GM23248 (cell line): ENCODE data around the gene NTRK2. TPM values are rescaled to one million over a fixed set of nuclear protein-coding genes. Genes with fewer than 3 reads are reported as not detected.
A peak's percentile ranks its signal among the peaks of the same experiment; 100 is the strongest.

ENCODE experiments used
- DNase-seq: peaks from one replicate; pipeline ENCODE4 v3.0.0-alpha.2; 2015
- H2AFZ ChIP-seq: fragments of 200-600 bp; sonication (generic); 2 replicates; pipeline ENCODE4 v1.6.1; 2016; ENCODE audit warnings: antibody characterized with exemption
- H3F3A ChIP-seq: fragments of 200-600 bp; sonication (generic); 2 replicates; pipeline ENCODE4 v1.6.1; 2016; ENCODE audit warnings: mild to moderate bottlenecking, antibody characterized with exemption, mixed run types; ENCODE audit not compliant: insufficient read depth
- H3K27ac ChIP-seq: fragments of 200-600 bp; sonication (generic); 2 replicates; pipeline ENCODE4 v1.5.1; 2016; ENCODE audit warnings: mild to moderate bottlenecking
- H3K27me3 ChIP-seq: fragments of 200-600 bp; sonication (generic); replicated peaks from 2 replicates; pipeline ENCODE4 v1.6.1; 2016; ENCODE audit warnings: mild to moderate bottlenecking; ENCODE audit not compliant: insufficient read depth
- H3K36me3 ChIP-seq: fragments of 200-600 bp; sonication (generic); 2 replicates; pipeline ENCODE4 v1.6.1; 2016; ENCODE audit warnings: low read depth, mild to moderate bottlenecking
- H3K4me1 ChIP-seq: fragments of 200-600 bp; sonication (generic); 2 replicates; pipeline ENCODE4 v1.6.1; 2016; ENCODE audit warnings: mild to moderate bottlenecking; ENCODE audit not compliant: insufficient read depth
- H3K4me2 ChIP-seq: fragments of 200-600 bp; sonication (generic); one replicate; pipeline ENCODE4 v1.6.1; 2016; ENCODE audit warnings: mild to moderate bottlenecking; ENCODE audit not compliant: unreplicated experiment
- H3K4me3 ChIP-seq: fragments of 200-600 bp; sonication (generic); 2 replicates; pipeline ENCODE4 v1.5.1; 2016; ENCODE audit warnings: mild to moderate bottlenecking
- H3K79me2 ChIP-seq: fragments of 200-600 bp; sonication (generic); 2 replicates; pipeline ENCODE4 v1.6.1; 2016; ENCODE audit warnings: mild to moderate bottlenecking; ENCODE audit not compliant: insufficient read depth
- H3K9ac ChIP-seq: fragments of 200-600 bp; sonication (generic); 2 replicates; pipeline ENCODE4 v1.6.1; 2016; ENCODE audit warnings: mild to moderate bottlenecking
- H3K9me2 ChIP-seq: fragments of 200-600 bp; sonication (generic); 2 replicates; pipeline ENCODE4 v1.6.1; 2016; ENCODE audit warnings: mixed run types, mild to moderate bottlenecking, moderate library complexity; ENCODE audit not compliant: insufficient read depth
- H3K9me3 ChIP-seq: fragments of 200-600 bp; sonication (generic); one replicate; pipeline ENCODE4 v1.6.1; 2017; ENCODE audit warnings: low read depth
- H4K20me1 ChIP-seq: fragments of 200-600 bp; sonication (generic); 2 replicates; pipeline ENCODE4 v1.6.0; 2016; ENCODE audit not compliant: insufficient read depth
- EZH2 ChIP-seq: fragments of 200-600 bp; sonication (generic); IDR thresholded peaks from 2 replicates; pipeline ENCODE4 v1.6.1; 2018; ENCODE audit warnings: antibody characterized with exemption, mild to moderate bottlenecking; ENCODE audit not compliant: insufficient read depth, poor library complexity, severe bottlenecking
- EZH2phosphoT487 ChIP-seq: fragments of 200-600 bp; sonication (generic); IDR thresholded peaks from 2 replicates; pipeline ENCODE4 v1.6.1; 2018; ENCODE audit warnings: antibody characterized with exemption, moderate library complexity, mild to moderate bottlenecking, low read depth; ENCODE audit not compliant: insufficient read depth
- WGBS, 2 experiments: methylation state at CpG; one replicate each; pipeline ENCODE4 v1.1.6; 2015 to 2017; ENCODE audit warnings: low lambda C conversion rate in 2 of 2, low coverage in 1 of 2; ENCODE audit errors: missing lambda C conversion rate in 2 of 2; 5-methylcytosine and 5-hydroxymethylcytosine counted together
- in situ Hi-C: fragments of 300-500 bp; cut with MboI; formaldehyde crosslinking; loops from 2 replicates; pipeline ENCODE4 v1.15.0; 2020
- polyA plus RNA-seq: library from polyadenylated mRNA; unstranded; fragments of >200 nt; fragmentation: Nextera tagmentation; extraction: Ambion mirVana; gene quantifications from 2 replicates; pipeline ENCODE4 v1.2.1, GENCODE V29; 2016
- total RNA-seq: library from RNA; depleted of rRNA; stranded (reverse); fragments of >200 nt; shearing (Covaris generic); gene quantifications from 2 replicates; pipeline ENCODE4 v1.2.3, GENCODE V29; 2014

NTRK2 gene
- total and polyA plus RNA-seq, 2 experiments from 2014 or later: not detected

- Histone ChIP-seq H3K9me2 (no peaks in the 10 kb centered on the region), H3K4me1 (peaks cover 9% of the 10 kb centered on the region; the same call in 1 of the 2 replicates), H3K4me2 (no peak overlapping the region), H3F3A (no peaks in the 10 kb centered on the region), H3K9ac (no peak overlapping the region), H3K27ac (no peak overlapping the region), H3K9me3 (no peaks in the 10 kb centered on the region), H4K20me1 (no peaks in the 10 kb centered on the region), H3K27me3 (no peaks in the 10 kb centered on the region; the same call in none of the 2 replicates), H3K4me3 (no peak overlapping the region), H2AFZ (no peak overlapping the region), H3K36me3 (no peaks in the 10 kb centered on the region), H3K79me2 (no peaks in the 10 kb centered on the region)
- in situ Hi-C loops: no loop called here
- TF ChIP-seq EZH2phosphoT487 (no peak), EZH2 (no peak)
- peak; percentile 50 for DNase-seq
These were observed 103.5 kb downstream of the NTRK2 start for GRCh38 chr9:84773022-84773421.

GRCh38 chr9:84775056-84775643, 105.6 kb downstream of the NTRK2 start:
- no peak overlapping the region for H3K9ac ChIP-seq
- TF ChIP-seq EZH2phosphoT487: no peak
- TF ChIP-seq EZH2: no peak
- H3K27ac ChIP-seq: no peak overlapping the region
- in situ Hi-C loops: no loop called here
- H3K79me2 ChIP-seq: no peaks in the 10 kb centered on the region
- H3K4me3 ChIP-seq: no peak overlapping the region
- H3K27me3 ChIP-seq: no peaks in the 10 kb centered on the region; the same call in 1 of the 2 replicates
- H2AFZ ChIP-seq: no peak overlapping the region
- no peak for DNase-seq
- no peak overlapping the region for H3K4me2 ChIP-seq
- no peaks in the 10 kb centered on the region for H3K36me3 ChIP-seq
- 86 to 87% methylated on average over 4 of the region's 4 CpGs for WGBS, 2 experiments
- no peaks in the 10 kb centered on the region for H3K9me2 ChIP-seq
- H3K4me1 ChIP-seq: peaks cover 9% of the 10 kb centered on the region; the same call in 1 of the 2 replicates
- no peaks in the 10 kb centered on the region for H3K9me3 ChIP-seq
- no peaks in the 10 kb centered on the region for H4K20me1 ChIP-seq
- H3F3A ChIP-seq: no peaks in the 10 kb centered on the region

DNA sequence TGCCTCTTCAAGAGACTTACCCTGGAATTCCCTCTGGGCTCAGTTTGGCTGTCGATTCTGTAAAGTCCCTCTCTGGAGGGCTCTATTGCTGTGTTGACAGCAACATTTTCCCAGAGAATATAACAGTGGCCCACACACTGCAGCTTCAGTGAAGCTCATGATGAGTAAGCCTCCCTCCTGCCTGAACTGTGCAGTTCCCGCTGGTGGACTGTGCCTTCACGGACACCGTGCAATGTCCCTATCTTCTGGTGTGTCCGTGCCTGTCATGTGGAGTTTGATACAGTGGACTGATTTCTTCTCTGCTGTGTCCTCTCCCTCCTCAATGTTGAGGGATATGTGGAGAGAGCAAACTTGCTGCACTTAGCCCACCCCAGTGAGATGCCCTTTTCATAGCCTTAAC, 109.0 kb downstream of the NTRK2 start:
- no peaks in the 10 kb centered on the region for H3K79me2 ChIP-seq
- H3K4me3 ChIP-seq: no peak overlapping the region
- H3K9ac ChIP-seq: no peak overlapping the region
- H4K20me1 ChIP-seq: no peaks in the 10 kb centered on the region
- no peaks in the 10 kb centered on the region for H3F3A ChIP-seq
- no peak overlapping the region for H3K27ac ChIP-seq
- no peak overlapping the region for H3K4me2 ChIP-seq
- no peaks in the 10 kb centered on the region for H3K9me2 ChIP-seq
- TF ChIP-seq EZH2 (no peak), EZH2phosphoT487 (no peak)
- no peaks in the 10 kb centered on the region for H3K36me3 ChIP-seq
- no peak for DNase-seq
- no peaks in the 10 kb centered on the region for H3K27me3 ChIP-seq
- WGBS, 2 experiments: 66 to 74% methylated on average over 5 of the region's 5 CpGs
- H3K4me1 ChIP-seq: no peaks in the 10 kb centered on the region
- no peaks in the 10 kb centered on the region for H3K9me3 ChIP-seq
- in situ Hi-C loops: no loop called here
- H2AFZ ChIP-seq: no peak overlapping the region

DNA sequence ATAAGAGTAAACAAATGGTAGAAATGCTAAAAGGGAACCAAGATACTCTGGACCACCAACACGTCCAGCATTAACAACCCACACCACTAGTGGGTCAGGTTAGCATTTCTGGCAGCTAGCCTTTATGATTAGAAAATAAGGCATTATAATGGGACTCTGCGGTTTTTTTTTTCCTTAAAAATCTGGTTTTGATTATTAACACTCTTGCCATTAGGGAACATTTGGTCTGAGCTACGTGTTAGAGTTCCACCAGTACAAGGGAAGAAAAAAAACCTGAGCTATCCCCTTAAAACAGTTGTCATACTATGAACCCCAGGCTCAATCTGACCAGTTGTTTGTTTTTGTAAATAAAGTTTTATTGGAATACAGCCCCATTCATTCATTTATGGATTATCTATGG, 110.4 kb downstream of the NTRK2 start:
- Histone ChIP-seq H2AFZ (no peak overlapping the region), H3K79me2 (no peaks in the 10 kb centered on the region), H3K36me3 (no peaks in the 10 kb centered on the region), H3K9me2 (no peaks in the 10 kb centered on the region), H3F3A (no peaks in the 10 kb centered on the region), H3K4me2 (no peak overlapping the region), H4K20me1 (no peaks in the 10 kb centered on the region), H3K9me3 (no peaks in the 10 kb centered on the region), H3K27me3 (no peaks in the 10 kb centered on the region; the same call in 1 of the 2 replicates), H3K27ac (no peak overlapping the region), H3K9ac (no peak overlapping the region), H3K4me3 (no peak overlapping the region), H3K4me1 (no peaks in the 10 kb centered on the region)
- in situ Hi-C loops: no loop called here
- 3 to 5% methylated on average over 3 of the region's 3 CpGs for WGBS, 2 experiments
- DNase-seq: peak; percentile 6
- TF ChIP-seq EZH2: no peak
- TF ChIP-seq EZH2phosphoT487: no peak

GRCh38 chr9:84780385-84780784, 110.9 kb downstream of the NTRK2 start:
- no peaks in the 10 kb centered on the region for H4K20me1 ChIP-seq
- WGBS, 2 experiments: 75 to 82% methylated on average over 5 of the region's 5 CpGs
- H3K4me2 ChIP-seq: no peak overlapping the region
- H3F3A ChIP-seq: no peaks in the 10 kb centered on the region
- DNase-seq: no peak
- H3K36me3 ChIP-seq: no peaks in the 10 kb centered on the region
- in situ Hi-C loops: no loop called here
- H3K9me2 ChIP-seq: no peaks in the 10 kb centered on the region
- H3K27me3 ChIP-seq: no peaks in the 10 kb centered on the region; the same call in 1 of the 2 replicates
- TF ChIP-seq EZH2phosphoT487 (no peak), EZH2 (no peak)
- H2AFZ ChIP-seq: no peak overlapping the region
- H3K79me2 ChIP-seq: no peaks in the 10 kb centered on the region
- no peaks in the 10 kb centered on the region for H3K9me3 ChIP-seq
- H3K9ac ChIP-seq: no peak overlapping the region
- no peaks in the 10 kb centered on the region for H3K4me1 ChIP-seq
- no peak overlapping the region for H3K4me3 ChIP-seq
- H3K27ac ChIP-seq: no peak overlapping the region
